Mucosa of rectum (tissue), 2 donors: ENCODE measurements around the gene TSHZ3.

ENCODE experiments used
- H3K27ac ChIP-seq, 2 donors: one replicate each; pipeline ENCODE4 v1.7.0; 2013; ENCODE audit warnings: inconsistent platforms in 2 of 2, low read depth in 2 of 2, low read length in 2 of 2
- H3K27me3 ChIP-seq, 2 donors: one replicate each; pipeline ENCODE4 v1.7.0; 2013; ENCODE audit warnings: low read length in 2 of 2; ENCODE audit not compliant: control insufficient read depth in 2 of 2, insufficient read depth in 2 of 2
- H3K36me3 ChIP-seq, 2 donors: one replicate each; pipeline ENCODE4 v1.7.0; 2013; ENCODE audit warnings: low read length in 2 of 2; ENCODE audit not compliant: control insufficient read depth in 2 of 2, insufficient read depth in 2 of 2
- H3K4me1 ChIP-seq, 2 donors: one replicate each; pipeline ENCODE4 v1.7.0; 2013; ENCODE audit warnings: low read length in 2 of 2, mild to moderate bottlenecking in 1 of 2; ENCODE audit not compliant: control insufficient read depth in 2 of 2, insufficient read depth in 2 of 2
- H3K4me3 ChIP-seq, 2 donors: one replicate each; pipeline ENCODE4 v1.7.0; 2013; ENCODE audit warnings: low read length in 2 of 2
- H3K9ac ChIP-seq, 2 donors: one replicate each; pipeline ENCODE4 v1.7.0; 2013; ENCODE audit warnings: low read length in 2 of 2, low read depth in 1 of 2, mild to moderate bottlenecking in 1 of 2
- H3K9me3 ChIP-seq, 2 donors: one replicate each; pipeline ENCODE4 v1.7.0; 2013; ENCODE audit warnings: low read length in 2 of 2; ENCODE audit not compliant: control insufficient read depth in 2 of 2
- donor health status: healthy.
- donor health status: Normal muscosa, but diverticular disease.

TSHZ3 gene

DNA sequence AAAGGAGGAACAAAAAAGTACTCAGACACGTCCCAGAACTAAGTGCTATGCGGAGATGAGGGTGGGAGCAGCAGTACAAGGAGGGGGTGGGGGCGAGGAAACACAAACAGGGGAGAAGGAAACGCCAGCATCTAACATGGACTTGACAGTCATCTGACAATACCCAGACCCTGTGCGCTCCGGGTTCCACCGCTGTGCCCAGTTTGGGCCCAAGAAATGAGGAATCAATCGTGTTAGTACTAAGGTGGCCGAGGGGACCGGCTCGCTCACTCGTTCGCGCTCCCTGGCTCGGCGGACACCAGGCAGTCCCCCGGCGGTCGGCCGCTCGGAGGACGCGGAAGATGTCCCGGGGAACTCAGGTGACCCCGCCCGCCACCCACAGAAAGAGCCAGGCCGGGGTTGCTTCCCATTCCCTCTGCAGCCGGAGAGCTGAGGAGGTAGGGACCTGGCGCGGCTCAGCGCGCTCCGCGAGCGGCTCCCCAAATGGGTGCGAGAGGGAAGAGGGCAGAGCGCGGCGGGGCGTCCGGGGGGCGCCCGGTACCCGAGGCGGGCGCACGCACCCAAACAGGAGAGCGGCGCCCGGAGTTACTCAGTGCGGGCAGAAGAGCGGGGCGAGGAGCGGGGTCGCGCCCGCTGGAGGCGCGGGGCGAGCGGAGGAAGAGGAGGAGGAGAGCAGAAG, 616 bp downstream of the TSHZ3 start:
- Histone ChIP-seq H3K9ac (peak overlapping the region in 1 of 2 donors; percentile 47), H3K27me3 (peaks cover 18 to 34% of the 10 kb centered on the region in 2 donors), H3K4me3 (peak overlapping the region; percentile 66 to 70), H3K4me1 (peaks cover 0 to 10% of the 10 kb centered on the region in 2 donors), H3K27ac (peak overlapping the region; percentile 55 to 67), H3K9me3 (no peaks in the 10 kb centered on the region), H3K36me3 (no peaks in the 10 kb centered on the region)

DNA sequence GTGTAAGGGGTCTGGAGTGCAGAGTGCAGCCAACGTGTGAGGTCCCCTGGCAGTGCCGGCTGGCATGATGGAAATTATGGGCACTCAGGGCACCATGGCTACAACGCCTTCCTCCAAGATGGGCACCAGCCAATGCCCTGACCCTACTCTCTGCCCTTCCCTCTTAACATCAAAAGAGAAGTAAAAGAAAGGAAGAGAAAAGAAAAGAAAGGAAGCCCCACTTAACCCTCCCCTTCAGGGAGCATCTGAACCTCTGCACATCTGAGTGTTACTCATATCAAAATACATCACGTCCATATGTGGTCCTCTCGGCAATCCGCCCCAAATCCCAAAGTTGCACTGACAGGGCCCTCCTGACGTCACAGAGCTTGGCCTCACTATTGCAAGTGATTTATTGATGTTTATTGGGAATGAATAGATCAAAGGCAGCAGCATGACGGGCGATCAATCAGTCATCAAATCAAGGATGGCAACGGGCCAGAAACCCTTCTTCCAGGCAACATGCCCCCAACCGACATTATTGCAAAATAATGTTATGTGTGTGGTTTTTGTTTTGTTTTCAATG, 1.3 kb downstream of the TSHZ3 start:
- Histone ChIP-seq H3K9ac (no peak overlapping the region), H3K4me1 (peaks cover 0 to 10% of the 10 kb centered on the region in 2 donors), H3K27me3 (peaks cover 18 to 26% of the 10 kb centered on the region in 2 donors), H3K9me3 (no peaks in the 10 kb centered on the region), H3K36me3 (no peaks in the 10 kb centered on the region), H3K27ac (no peak overlapping the region), H3K4me3 (peak overlapping the region; percentile 66 to 70)

DNA sequence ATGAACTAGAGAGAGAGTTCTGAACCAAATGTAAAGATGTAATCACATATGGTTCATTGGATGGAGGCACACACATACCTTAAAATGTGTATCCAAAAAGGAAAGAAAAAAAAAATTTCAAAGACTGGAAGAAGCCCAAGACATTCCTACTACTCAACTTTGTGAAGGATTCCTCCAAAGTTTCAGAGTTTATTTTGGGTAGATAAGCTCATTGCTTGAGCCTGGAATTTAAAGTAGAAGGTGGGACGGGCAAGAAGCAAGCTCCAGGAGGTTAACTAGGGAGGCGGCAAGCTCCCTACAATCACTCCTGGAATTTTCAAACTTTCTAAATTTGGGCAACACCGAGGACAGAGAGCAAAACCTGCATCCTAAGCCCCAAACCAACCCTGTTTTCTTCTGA, 1.9 kb downstream of the TSHZ3 start:
- Histone ChIP-seq H3K27me3 (peaks cover 15 to 25% of the 10 kb centered on the region in 2 donors), H3K36me3 (no peaks in the 10 kb centered on the region), H3K4me3 (peak overlapping the region in 1 of 2 donors; percentile 70), H3K9me3 (no peaks in the 10 kb centered on the region), H3K27ac (no peak overlapping the region), H3K9ac (no peak overlapping the region), H3K4me1 (peaks cover 0 to 10% of the 10 kb centered on the region in 2 donors)

DNA sequence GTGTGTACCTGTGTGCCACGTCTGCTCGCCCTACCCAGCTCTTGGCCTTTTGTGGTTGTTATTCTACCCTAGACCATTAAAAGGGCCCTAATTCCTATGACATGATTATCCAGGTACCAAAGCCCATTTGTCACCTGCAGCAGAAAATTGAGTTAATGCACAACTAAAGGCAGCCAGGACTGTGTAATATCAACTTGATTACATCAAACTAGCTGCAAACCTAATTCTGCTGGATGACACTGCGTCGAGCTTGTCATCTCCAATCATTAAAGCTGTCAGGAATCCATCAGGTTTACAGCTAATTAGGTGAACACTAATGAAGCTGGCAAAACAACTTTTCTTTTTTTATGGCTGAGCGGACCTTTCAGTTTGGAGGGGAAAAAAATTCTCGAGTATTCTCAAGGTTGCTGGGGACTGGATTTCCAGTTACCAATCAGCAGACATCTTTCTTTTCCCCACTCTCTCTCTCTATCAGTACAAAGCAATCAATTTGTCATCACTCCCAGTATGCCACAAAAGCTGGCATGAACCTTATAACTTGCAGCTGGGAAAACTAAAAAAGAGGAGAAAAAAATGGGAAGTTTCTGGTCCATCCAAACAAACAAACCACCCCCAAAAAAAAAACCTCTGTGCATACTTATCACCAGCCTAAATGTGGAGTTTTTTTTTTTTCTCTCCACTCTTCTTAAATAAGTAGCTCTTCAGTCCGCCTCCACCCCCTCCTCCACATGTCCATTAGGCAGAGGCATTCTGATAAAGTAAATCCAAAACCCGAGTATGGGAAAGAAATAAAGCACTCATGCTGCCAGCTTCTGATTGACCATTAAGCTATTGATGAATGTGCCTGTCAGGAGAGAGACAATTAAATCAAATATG, 2.8 kb downstream of the TSHZ3 start:
- Histone ChIP-seq H3K27me3 (peaks cover 11 to 17% of the 10 kb centered on the region in 2 donors), H3K4me1 (peaks cover 0 to 6% of the 10 kb centered on the region in 2 donors), H3K9me3 (no peaks in the 10 kb centered on the region), H3K9ac (no peak overlapping the region), H3K36me3 (no peaks in the 10 kb centered on the region), H3K4me3 (no peak overlapping the region), H3K27ac (no peak overlapping the region)

DNA sequence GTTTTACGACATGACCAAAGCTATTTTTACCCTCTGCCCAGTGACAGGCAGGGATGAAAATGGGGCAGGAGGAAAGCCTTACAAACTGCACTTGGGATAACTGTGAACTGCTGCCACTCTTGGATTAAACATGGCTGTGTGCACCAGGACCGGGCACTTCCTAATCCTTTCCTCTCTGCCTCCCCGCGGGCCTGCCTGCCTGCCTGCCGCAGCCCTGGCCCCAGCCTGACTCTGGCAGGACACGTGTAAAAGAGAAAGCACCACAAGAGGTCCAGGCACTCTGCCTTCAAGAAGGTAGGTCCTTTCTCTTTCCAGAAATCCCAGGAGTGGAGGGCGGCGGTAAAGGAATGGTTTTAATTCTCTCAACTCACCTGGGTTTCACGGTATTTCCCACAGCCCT, 4.8 kb downstream of the TSHZ3 start:
- H3K4me1 ChIP-seq: peaks cover 5 to 7% of the 10 kb centered on the region in 2 donors
- H3K9ac ChIP-seq: no peak overlapping the region
- H3K9me3 ChIP-seq: no peaks in the 10 kb centered on the region
- H3K27ac ChIP-seq: no peak overlapping the region
- H3K36me3 ChIP-seq: no peaks in the 10 kb centered on the region
- peaks cover 10 to 17% of the 10 kb centered on the region in 2 donors for H3K27me3 ChIP-seq
- no peak overlapping the region for H3K4me3 ChIP-seq

DNA sequence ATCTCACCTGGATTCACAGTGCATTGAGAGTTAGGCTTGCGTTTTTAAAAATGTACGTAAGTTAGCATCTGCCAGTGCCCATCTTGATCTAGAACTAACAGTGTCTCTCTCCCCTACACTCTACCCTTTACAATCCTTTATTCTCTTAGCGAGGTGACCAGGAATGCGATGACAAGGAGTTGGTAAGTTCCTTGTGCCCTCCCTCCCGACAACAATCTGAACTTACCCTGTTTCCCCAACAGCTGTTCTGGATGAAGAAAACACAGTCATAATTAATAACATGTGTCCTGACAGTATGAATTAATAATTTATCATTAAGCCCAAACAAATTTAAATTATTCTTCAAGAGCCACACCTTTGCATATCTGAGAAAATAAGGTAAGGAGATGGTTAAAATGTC, 6.3 kb downstream of the TSHZ3 start:
- H3K27me3 ChIP-seq: peaks cover 8 to 16% of the 10 kb centered on the region in 2 donors
- H3K9ac ChIP-seq: no peak overlapping the region
- H3K4me3 ChIP-seq: no peak overlapping the region
- H3K27ac ChIP-seq: no peak overlapping the region
- H3K36me3 ChIP-seq: no peaks in the 10 kb centered on the region
- H3K4me1 ChIP-seq: peaks cover 5 to 8% of the 10 kb centered on the region in 2 donors
- H3K9me3 ChIP-seq: no peaks in the 10 kb centered on the region

DNA sequence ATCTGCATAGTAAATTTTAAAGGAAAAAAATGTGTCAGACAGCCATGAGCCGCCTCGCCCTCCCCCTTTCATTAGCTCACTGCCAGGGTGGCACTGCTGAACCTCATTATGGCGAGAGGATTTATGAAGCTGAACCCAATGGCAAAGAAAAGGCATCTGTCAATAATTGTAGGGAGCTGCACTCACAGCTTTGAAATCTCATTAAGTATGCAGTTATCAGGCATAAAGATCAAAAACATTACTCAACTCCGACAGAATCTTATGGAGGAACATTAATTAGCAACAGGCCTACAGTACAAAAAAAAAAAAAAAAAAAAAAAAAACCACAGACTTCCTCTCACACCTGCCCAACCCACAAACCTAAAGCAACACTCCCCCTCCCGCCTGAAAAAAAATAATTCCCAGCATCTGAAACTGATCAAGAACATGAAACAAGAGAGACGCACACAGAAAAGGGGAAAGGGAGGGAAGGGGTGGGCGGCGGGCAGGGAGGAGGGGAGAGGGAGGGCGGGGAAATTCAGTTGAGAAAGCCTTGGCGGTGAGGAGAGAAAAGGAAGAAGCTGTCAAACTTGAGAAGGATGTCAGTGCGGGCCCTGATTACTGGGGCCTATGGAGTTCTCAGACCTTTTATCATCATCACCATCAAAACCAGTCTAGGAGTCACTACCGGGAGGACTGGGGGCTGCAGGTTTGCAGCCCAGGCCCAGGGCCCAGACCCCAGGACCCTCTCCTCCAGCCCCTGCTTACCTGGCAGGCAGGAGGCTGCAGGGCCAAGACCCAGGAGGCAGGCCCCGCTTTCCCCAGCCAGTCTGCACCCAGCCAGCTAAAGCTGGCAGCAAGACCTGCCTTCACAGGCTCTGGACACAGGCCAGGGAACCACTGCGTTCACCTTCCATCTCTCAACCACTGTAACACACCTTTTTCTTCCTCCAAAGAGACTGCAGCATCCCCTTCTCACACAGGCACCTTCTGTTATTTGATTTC, 8.9 kb downstream of the TSHZ3 start:
- no peak overlapping the region for H3K9ac ChIP-seq
- H3K4me3 ChIP-seq: no peak overlapping the region
- H3K36me3 ChIP-seq: no peaks in the 10 kb centered on the region
- no peak overlapping the region for H3K27ac ChIP-seq
- H3K4me1 ChIP-seq: peaks cover 5 to 8% of the 10 kb centered on the region in 2 donors
- H3K27me3 ChIP-seq: peaks cover 3 to 10% of the 10 kb centered on the region in 2 donors
- H3K9me3 ChIP-seq: no peaks in the 10 kb centered on the region

DNA sequence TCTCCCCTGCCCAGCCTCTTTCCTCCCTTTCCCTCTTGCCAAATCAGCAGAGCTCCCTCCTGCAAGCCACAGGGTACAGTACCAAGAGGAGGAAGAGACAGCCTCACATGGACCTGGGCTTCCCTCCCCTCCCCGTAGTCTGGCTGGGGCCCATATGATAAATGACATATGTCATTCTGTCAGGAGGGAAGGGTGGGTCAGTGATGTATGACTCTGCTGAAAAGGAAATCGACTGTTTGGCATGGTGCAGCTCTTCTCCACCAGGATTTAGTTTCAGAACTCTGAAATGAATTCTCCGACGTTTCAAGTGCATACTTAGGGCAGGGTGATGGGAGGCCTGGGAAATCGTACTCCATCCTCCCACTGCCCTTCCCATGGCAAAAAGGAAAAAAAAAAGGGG, 9.8 kb downstream of the TSHZ3 start:
- Histone ChIP-seq H3K27ac (peak overlapping the region in 1 of 2 donors; percentile 26), H3K4me3 (no peak overlapping the region), H3K9me3 (no peaks in the 10 kb centered on the region), H3K9ac (no peak overlapping the region), H3K36me3 (no peaks in the 10 kb centered on the region), H3K27me3 (peaks cover 3 to 10% of the 10 kb centered on the region in 2 donors), H3K4me1 (peaks cover 5 to 8% of the 10 kb centered on the region in 2 donors)

DNA sequence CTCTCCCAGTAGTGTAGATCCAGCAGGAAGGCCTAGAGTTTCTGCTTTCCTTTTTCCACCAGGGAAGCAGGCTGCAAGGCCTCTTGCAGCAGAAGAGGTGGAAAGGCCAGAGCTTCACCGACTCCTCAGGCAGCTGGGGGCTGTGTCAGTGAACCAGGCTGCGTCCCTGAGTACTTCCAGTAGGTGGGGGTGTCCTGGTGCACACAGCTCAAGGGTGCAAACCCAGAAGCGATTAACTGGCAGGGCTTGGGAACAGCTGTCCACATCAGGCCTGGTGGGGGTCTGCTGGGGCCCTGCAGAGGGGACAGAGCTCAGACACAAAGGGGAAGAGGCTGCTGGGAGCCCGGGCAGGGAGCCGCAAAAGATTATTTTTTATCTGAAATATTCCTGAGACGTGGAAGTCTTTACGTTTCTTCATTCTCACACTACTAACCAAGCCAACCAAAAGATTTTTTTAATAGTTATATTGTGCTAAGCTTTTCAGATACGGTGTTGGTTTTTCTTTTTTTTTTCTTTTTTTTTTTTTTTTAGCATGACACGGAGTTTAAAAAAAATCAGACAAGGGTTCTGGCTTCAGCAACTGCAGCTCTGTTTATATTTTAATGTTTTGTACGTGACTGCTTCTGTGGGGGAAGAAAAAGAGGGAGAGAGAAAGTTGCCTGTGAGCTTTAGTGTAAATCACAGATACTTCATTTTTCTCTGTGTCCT, 11.0 kb downstream of the TSHZ3 start:
- no peak overlapping the region for H3K9ac ChIP-seq
- H3K4me1 ChIP-seq: peaks cover 5% of the 10 kb centered on the region in 2 donors
- no peak overlapping the region for H3K27ac ChIP-seq
- H3K9me3 ChIP-seq: no peaks in the 10 kb centered on the region
- H3K4me3 ChIP-seq: no peak overlapping the region
- H3K27me3 ChIP-seq: peaks cover 3 to 8% of the 10 kb centered on the region in 2 donors
- no peaks in the 10 kb centered on the region for H3K36me3 ChIP-seq
